ENCODE measurements around the gene FBXO46. TPM values are rescaled to one million over a fixed set of nuclear protein-coding genes. Genes with fewer than 3 reads are reported as not detected.

FBXO46 gene
- total RNA-seq: 12.4 TPM

DNA sequence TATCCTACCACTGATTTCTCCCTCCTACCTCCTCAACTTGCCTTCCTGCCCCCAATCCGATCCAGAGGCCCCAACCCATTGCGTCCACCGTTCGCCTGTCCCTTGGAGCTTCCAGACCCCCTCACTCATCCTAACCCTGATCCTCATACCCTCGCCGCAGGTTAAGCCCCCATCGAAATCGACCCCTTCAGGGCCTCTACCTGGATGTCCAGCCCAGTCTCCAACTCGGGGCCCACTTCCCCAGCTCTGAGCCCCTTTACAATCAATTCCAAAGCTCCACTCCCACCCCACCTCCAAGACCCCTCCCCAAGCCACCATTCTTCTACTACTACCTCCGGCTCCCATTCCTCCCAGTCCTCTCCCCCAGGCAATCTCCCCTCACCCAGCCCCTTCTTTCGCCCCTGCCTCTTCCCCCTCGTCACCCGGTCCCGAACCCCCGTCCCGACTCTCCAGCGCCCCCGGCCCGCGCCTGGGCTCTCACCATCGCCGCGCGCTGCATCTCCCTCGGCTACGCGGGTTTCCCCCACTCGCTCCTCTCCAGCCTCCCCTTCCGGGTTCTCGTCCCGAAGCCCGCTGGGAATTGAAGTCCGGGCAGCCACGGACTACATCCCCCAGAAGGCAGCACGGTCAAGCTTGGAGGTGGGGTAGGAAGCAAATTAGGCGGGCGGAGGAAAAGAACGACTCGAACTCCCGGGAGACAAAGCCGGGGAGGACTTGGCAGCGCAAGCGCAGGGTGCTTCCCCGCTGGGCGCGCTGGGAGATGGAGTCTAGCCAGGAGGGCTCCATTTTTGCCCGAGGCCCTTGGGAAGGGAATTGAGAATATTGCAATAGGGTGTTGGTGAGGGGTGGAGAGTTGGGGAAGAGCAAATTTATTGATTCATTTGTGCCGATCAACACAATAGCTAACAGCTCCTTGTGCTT lies at the start of gene FBXO46:
Gene FBXO46, minus strand, starts transcription at position 529 of the 921 bp plus-strand sequence. CDS start 17,401 bp downstream, outside the sequence.

GRCh38 chr19:45768984-45769782 lies 38.5 kb upstream of the FBXO46 start, which contains the start of gene SIX5:
TSS of gene SIX5 (minus strand) at chr19:45769252. CDS start at chr19:45768844, 408 bp downstream.

GRCh38 chr19:45733160-45733810 lies 2.6 kb upstream of the FBXO46 start, which contains the start of gene MEIOSIN:
TSS of gene MEIOSIN (plus strand) at chr19:45733439. CDS start at chr19:45735377, 1,938 bp downstream.

GRCh38 chr19:45692187-45693105 lies 38.2 kb downstream of the FBXO46 start, which contains the start of gene QPCTL:
TSS of gene QPCTL (plus strand) at chr19:45692666. CDS start at chr19:45692704, 38 bp downstream.

DNA sequence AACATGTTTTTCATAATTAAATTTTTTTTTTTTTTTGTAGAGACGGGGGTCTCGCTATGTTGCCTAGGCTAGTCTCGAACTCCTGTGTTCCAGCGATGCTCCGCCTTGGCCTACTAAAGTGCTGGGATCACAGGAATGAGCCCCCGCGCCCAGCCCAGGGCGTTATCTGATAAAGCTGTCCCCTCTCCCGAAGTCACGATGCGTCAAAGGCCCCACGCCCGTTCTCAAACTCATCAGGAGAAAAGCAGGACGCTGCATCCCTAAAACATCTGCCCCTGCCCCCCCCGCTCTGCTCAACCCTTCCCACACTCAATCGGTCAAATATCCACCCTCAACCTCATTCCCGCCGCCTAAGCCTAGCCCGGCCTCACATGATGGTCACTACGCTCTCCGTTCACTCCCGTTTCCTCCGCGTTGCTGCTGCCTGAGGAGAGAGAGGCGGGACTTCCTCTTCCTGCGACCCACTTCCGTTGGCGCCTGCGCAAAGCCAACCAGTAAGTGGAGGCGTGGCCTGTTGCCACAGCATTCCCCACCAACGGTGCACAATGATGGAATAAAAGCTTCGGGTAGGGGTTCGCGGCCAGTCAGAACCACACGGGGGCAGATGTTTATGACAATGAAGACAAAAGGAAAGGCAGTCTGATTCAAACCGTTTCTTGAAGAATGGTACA lies 39.0 kb downstream of the FBXO46 start, which contains the start of gene SNRPD2:
Gene SNRPD2, minus strand, starts transcription at position 438 of the 671 bp plus-strand sequence. Its CDS starts 65 bp downstream, at position 373.

DNA sequence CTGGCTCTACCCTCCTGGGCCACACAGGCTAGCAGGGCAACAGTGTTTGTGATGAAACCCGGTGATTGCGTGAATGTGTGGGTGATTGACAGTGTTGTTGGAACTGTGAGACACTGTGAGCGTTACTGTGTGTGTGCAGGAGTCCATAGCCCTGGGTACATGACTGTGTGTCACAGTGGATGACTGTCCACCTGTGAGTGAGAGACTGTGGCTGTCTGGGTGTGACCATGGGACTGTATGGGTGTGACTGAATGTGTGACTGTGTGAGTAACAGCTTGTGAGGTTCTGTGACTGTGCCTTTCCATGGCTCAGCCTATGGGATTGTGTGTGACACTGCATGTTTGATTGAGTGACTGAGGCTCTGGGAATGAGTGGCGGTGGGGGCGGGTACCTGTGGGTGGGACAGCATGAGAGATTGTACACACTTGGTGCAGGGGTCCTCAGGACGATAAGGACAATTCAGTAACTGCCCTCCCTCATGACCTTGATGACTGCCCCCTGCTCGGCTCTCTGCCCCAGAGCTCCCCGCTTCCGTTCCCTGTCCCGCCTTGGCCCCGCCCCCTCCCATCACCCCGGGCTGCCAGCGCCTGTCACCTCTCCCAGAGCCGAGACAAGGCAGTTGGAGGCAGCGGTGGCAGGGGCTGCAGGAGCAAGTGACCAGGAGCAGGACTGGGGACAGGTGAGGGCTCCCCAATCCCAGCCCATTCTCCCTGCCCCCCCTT lies 62.9 kb downstream of the FBXO46 start, which contains the start of gene GIPR:
Gene GIPR, plus strand, starts transcription at position 602 of the 722 bp plus-strand sequence. CDS start 1,300 bp downstream, outside the sequence.

Other genes starting within 250 kb of the FBXO46 start
- gene RTN2, start 233.8 kb downstream of the FBXO46 start, total RNA-seq: 29.7 TPM
- 2.1 TPM for gene PPM1N, start 232.5 kb downstream of the FBXO46 start, total RNA-seq
- gene VASP, start 223.4 kb downstream of the FBXO46 start, total RNA-seq: 35.2 TPM
- gene OPA3, start 146.1 kb downstream of the FBXO46 start, total RNA-seq: 4.4 TPM
- gene GPR4, start 128.7 kb downstream of the FBXO46 start, total RNA-seq: 0.71 TPM
- 17.7 TPM for gene EML2, start 91.5 kb downstream of the FBXO46 start, total RNA-seq
- gene GIPR, start 62.7 kb downstream of the FBXO46 start, total RNA-seq: 0.11 TPM
- 71.1 TPM for gene SNRPD2, start 38.9 kb downstream of the FBXO46 start, total RNA-seq
- 8.2 TPM for gene QPCTL, start 38.2 kb downstream of the FBXO46 start, total RNA-seq
- gene MEIOSIN, start 2.5 kb upstream of the FBXO46 start, total RNA-seq: not detected
- 14.7 TPM for gene SIX5, start 38.4 kb upstream of the FBXO46 start, total RNA-seq
- 61.5 TPM for gene DMPK, start 51.6 kb upstream of the FBXO46 start, total RNA-seq
- 49.6 TPM for gene DMWD, start 61.9 kb upstream of the FBXO46 start, total RNA-seq
- 0.22 TPM for gene RSPH6A, start 84.4 kb upstream of the FBXO46 start, total RNA-seq
- 49.0 TPM for gene SYMPK, start 132.3 kb upstream of the FBXO46 start, total RNA-seq
- gene FOXA3, start 133.4 kb upstream of the FBXO46 start, total RNA-seq: not detected
- 39.5 TPM for gene IRF2BP1, start 155.2 kb upstream of the FBXO46 start, total RNA-seq
- 3.2 TPM for gene MYPOP, start 171.7 kb upstream of the FBXO46 start, total RNA-seq
- gene NANOS2, start 183.9 kb upstream of the FBXO46 start, total RNA-seq: not detected
- 10.1 TPM for gene NOVA2, start 243.0 kb upstream of the FBXO46 start, total RNA-seq

All from camera-type eye (tissue), 1 donor.